MCF 10A (cell line): ENCODE measurements around the gene S1PR2. TPM values are rescaled to one million over a fixed set of nuclear protein-coding genes. Genes with fewer than 3 reads are reported as not detected.

Source experiments
- BruUV-seq: library from RNA; stranded (reverse); fragments of 400-500 nt; replicated peaks from 2 replicates; lab custom pipeline; 2021; lab: Mats Ljungman, UMichigan
- CTCF ChIA-PET: fragments of 300-600 bp; sonication (Branson Sonifier 250); formaldehyde crosslinking; extraction: SDS; loops from one replicate; lab custom pipeline; 2021; ENCODE audit warnings: antibody characterized with exemption, inconsistent platforms; lab: Yijun Ruan, JAX
- POLR2A ChIA-PET: fragments of 300-600, 350-650 bp; sonication (Branson Sonifier 250); formaldehyde crosslinking; extraction: SDS; loops from one replicate; lab custom pipeline; 2020; ENCODE audit warnings: antibody characterized with exemption, inconsistent platforms; lab: Yijun Ruan, JAX
- DNase-seq: peaks from one replicate; pipeline ENCODE4 v3.0.0-alpha.2; 2018; ENCODE audit not compliant: unreplicated experiment
- H3K27ac Mint-ChIP-seq: one replicate; pipeline ENCODE4 v1.8.0; 2022; ENCODE audit warnings: mild to moderate bottlenecking, low read depth, mixed read lengths; ENCODE audit not compliant: unreplicated experiment
- H3K27me3 Mint-ChIP-seq: one replicate; pipeline ENCODE4 v1.8.0; 2022; ENCODE audit warnings: mixed read lengths; ENCODE audit not compliant: insufficient read depth, unreplicated experiment
- H3K36me3 Mint-ChIP-seq: one replicate; pipeline ENCODE4 v1.8.0; 2022; ENCODE audit warnings: mild to moderate bottlenecking, moderate library complexity, mixed read lengths; ENCODE audit not compliant: insufficient read depth, unreplicated experiment
- H3K4me1 Mint-ChIP-seq: one replicate; pipeline ENCODE4 v1.8.0; 2022; ENCODE audit warnings: mixed read lengths; ENCODE audit not compliant: insufficient read depth, unreplicated experiment
- H3K4me3 Mint-ChIP-seq: one replicate; pipeline ENCODE4 v1.8.0; 2022; ENCODE audit warnings: mild to moderate bottlenecking, moderate library complexity, mixed read lengths; ENCODE audit not compliant: unreplicated experiment
- H3K9me3 Mint-ChIP-seq: one replicate; pipeline ENCODE4 v1.8.0; 2022; ENCODE audit warnings: mixed read lengths; ENCODE audit not compliant: unreplicated experiment
- intact Hi-C: fragments of 100-400 bp; cut with micrococcal nuclease; formaldehyde crosslinking; loops from 2 replicates; pipeline ENCODE4 v1.14.1; 2022
- total RNA-seq: library from RNA; stranded (reverse); gene quantifications from 2 replicates; pipeline ENCODE4 v1.2.3, GENCODE V29; 2022
- TF ChIP-seq, protein P1 (sequence below): fragments of 200-600 bp; IDR thresholded peaks from one replicate; pipeline ENCODE4 v1.8.0; 2022; ENCODE audit warnings: antibody characterized with exemption, mild to moderate bottlenecking; ENCODE audit not compliant: unreplicated experiment

The S1PR2 gene
- total RNA-seq, 1 experiment from 2014 or later: 0.89 TPM

DNA sequence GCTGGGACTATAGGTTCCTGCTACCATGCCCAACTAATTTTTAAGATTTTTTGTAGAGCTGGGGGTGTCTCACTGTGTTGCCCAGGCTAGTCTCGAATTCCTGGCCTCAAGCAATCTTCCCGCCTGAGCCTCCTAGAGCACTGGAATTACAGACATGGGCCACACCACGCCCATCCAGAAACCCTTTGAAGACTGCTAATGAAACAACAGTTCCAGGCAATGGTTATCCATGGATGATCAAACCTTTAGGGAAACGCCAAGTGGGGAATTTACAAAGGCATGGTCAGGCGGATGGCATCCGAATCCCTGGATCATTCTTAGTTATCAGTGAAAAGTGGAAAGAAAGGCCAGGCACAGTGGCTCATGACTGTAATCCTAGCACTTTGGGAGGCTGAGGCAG is 19.4 kb downstream of the S1PR2 start:
- Mint-ChIP-seq H3K4me1 (no peaks in the 10 kb centered on the region), H3K36me3 (no peaks in the 10 kb centered on the region), H3K9me3 (no peaks in the 10 kb centered on the region), H3K27me3 (peaks cover 8% of the 10 kb centered on the region), H3K27ac (no peak overlapping the region), H3K4me3 (no peak overlapping the region)
- intact Hi-C loops: no loop called here
- TF ChIP-seq, protein P1, sequence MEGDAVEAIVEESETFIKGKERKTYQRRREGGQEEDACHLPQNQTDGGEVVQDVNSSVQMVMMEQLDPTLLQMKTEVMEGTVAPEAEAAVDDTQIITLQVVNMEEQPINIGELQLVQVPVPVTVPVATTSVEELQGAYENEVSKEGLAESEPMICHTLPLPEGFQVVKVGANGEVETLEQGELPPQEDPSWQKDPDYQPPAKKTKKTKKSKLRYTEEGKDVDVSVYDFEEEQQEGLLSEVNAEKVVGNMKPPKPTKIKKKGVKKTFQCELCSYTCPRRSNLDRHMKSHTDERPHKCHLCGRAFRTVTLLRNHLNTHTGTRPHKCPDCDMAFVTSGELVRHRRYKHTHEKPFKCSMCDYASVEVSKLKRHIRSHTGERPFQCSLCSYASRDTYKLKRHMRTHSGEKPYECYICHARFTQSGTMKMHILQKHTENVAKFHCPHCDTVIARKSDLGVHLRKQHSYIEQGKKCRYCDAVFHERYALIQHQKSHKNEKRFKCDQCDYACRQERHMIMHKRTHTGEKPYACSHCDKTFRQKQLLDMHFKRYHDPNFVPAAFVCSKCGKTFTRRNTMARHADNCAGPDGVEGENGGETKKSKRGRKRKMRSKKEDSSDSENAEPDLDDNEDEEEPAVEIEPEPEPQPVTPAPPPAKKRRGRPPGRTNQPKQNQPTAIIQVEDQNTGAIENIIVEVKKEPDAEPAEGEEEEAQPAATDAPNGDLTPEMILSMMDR: no peak
- no TSS peak for BruUV-seq
- ChIA-PET CTCF (no interaction called here), POLR2A (no interaction called here)
- DNase-seq: no peak

DNA sequence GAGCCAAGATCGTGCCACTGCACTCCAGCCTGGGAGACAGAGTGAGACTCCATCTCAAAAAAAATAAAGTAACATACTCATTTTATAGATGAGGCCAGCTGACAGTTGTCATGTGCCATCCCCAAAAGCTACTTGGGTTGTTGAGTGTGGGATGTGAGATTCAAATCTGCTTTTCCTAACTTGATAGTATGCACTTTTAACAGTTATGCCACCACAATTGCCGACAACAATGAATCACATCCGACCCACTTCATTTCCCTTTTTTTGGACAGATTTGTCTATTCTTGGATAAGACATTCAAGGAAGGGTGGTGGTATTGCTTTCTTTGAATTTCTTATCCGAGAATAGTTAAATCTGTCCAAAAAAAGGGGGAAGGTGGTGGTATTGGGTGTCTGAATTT is 20.1 kb downstream of the S1PR2 start:
- no peaks in the 10 kb centered on the region for H3K36me3 Mint-ChIP-seq
- TF ChIP-seq, protein P1: no peak
- H3K4me3 Mint-ChIP-seq: no peak overlapping the region
- DNase-seq: no peak
- peaks cover 8% of the 10 kb centered on the region for H3K27me3 Mint-ChIP-seq
- no peak overlapping the region for H3K27ac Mint-ChIP-seq
- no TSS peak for BruUV-seq
- ChIA-PET POLR2A (no interaction called here), CTCF (interaction anchor here (0.9 kb wide), 1 partner anchor 9 kb away, joined by 3 read pairs; no protein-coding TSS in a partner anchor)
- H3K9me3 Mint-ChIP-seq: no peaks in the 10 kb centered on the region
- H3K4me1 Mint-ChIP-seq: no peaks in the 10 kb centered on the region
- intact Hi-C loops: no loop called here

DNA sequence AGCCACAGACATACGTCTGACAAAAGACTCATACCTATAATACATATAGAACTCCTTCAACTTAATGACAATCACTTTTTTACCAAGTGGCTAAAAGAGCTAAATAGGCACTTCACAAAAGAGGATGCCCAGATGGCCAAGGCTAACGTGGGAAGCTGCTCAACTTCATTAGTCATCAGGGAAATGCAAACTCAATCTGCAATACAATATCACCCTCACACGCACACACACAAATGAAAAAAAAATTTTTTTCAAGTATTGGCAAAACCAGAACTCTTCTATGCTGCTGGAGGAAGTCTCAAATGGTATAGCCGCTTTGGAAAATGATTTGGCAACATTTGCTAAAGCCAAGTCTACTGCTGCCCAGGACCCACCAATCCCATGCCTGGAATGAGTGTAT is 21.8 kb downstream of the S1PR2 start:
- ChIA-PET CTCF (no interaction called here), POLR2A (interaction anchor here (0.9 kb wide), 1 partner anchor 124 kb away, joined by 3 read pairs; the partner anchor contains the start of gene RAVER1)
- Mint-ChIP-seq H3K27me3 (peaks cover 8% of the 10 kb centered on the region), H3K4me1 (peaks cover 6% of the 10 kb centered on the region), H3K36me3 (no peaks in the 10 kb centered on the region), H3K4me3 (no peak overlapping the region), H3K9me3 (no peaks in the 10 kb centered on the region), H3K27ac (no peak overlapping the region)
- TF ChIP-seq, protein P1: no peak
- intact Hi-C loops: no loop called here
- no peak for DNase-seq
- no TSS peak for BruUV-seq

DNA sequence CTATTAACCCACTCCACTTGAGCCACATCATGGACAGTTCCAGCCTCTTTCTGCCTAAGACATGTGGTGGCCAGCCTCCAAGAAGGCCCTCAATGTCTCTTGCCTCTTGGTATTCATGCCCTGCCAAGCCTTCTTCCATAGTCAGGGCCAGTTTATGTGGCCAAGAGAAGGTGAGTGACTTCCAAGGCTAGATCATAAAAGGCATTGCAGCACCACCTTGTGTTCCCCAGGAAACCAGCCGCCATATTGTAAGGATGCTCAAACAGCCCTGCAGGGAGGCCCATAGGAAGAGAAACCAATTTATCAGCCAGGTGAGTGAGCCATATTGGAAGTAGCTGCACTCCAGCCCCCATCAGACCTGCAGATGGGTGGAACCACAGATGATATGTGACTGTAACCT is 24.1 kb downstream of the S1PR2 start:
- TF ChIP-seq, protein P1: no peak
- intact Hi-C loops: no loop called here
- H3K4me3 Mint-ChIP-seq: no peak overlapping the region
- H3K9me3 Mint-ChIP-seq: no peaks in the 10 kb centered on the region
- peaks cover 6% of the 10 kb centered on the region for H3K4me1 Mint-ChIP-seq
- ChIA-PET CTCF (interaction anchor here (0.5 to 1.4 kb wide), 4 partner anchors 43 to 375 kb away, joined by 3 to 6 read pairs (median 4); no protein-coding TSS in a partner anchor), POLR2A (interaction anchor here (0.5 to 1.0 kb wide), 2 partner anchors 16 to 166 kb away, joined by 3 to 4 read pairs; no protein-coding TSS in a partner anchor)
- H3K27me3 Mint-ChIP-seq: peaks cover 8% of the 10 kb centered on the region
- no peak for DNase-seq
- H3K36me3 Mint-ChIP-seq: no peaks in the 10 kb centered on the region
- H3K27ac Mint-ChIP-seq: no peak overlapping the region
- BruUV-seq: no TSS peak
